GM12864 (cell line): ENCODE data around the gene DACH1.

Source experiments
- DNase-seq: peaks from one replicate; pipeline ENCODE4 v3.0.0-alpha.2; 2011; ENCODE audit warnings: low read depth
- H3K4me3 ChIP-seq: 2 replicates; pipeline ENCODE4 v1.5.1; 2011; ENCODE audit warnings: mild to moderate bottlenecking, low read depth, low read length, control low read depth
- TF ChIP-seq, protein P1 (sequence below): IDR thresholded peaks from 2 replicates; pipeline ENCODE4 v1.5.1; 2011; ENCODE audit warnings: low read depth, mild to moderate bottlenecking, moderate library complexity, low read length, control low read depth, inconsistent platforms; ENCODE audit errors: missing control alignments

DACH1 gene

DNA sequence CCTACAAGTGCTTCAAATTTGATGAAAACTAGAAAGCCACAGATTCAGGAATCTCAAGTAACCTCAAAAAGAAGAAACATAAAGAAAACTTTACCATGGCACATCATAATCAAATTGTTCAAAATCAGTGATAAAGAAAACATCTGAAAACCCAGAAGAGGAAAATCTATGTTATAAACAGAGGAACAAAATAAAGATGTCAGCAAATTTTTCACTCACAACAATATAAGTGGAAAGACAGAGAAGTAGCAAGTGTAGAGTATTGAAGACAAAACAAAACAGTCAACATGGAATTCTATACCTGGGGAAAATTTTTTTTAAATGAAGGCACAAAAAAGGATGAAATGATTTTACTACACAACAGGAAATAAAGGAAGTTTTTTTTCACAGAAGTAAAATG, 470.9 kb downstream of the DACH1 start:
- no peak for DNase-seq
- no peak overlapping the region for H3K4me3 ChIP-seq
- TF ChIP-seq, protein P1, sequence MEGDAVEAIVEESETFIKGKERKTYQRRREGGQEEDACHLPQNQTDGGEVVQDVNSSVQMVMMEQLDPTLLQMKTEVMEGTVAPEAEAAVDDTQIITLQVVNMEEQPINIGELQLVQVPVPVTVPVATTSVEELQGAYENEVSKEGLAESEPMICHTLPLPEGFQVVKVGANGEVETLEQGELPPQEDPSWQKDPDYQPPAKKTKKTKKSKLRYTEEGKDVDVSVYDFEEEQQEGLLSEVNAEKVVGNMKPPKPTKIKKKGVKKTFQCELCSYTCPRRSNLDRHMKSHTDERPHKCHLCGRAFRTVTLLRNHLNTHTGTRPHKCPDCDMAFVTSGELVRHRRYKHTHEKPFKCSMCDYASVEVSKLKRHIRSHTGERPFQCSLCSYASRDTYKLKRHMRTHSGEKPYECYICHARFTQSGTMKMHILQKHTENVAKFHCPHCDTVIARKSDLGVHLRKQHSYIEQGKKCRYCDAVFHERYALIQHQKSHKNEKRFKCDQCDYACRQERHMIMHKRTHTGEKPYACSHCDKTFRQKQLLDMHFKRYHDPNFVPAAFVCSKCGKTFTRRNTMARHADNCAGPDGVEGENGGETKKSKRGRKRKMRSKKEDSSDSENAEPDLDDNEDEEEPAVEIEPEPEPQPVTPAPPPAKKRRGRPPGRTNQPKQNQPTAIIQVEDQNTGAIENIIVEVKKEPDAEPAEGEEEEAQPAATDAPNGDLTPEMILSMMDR, result no peak

DNA sequence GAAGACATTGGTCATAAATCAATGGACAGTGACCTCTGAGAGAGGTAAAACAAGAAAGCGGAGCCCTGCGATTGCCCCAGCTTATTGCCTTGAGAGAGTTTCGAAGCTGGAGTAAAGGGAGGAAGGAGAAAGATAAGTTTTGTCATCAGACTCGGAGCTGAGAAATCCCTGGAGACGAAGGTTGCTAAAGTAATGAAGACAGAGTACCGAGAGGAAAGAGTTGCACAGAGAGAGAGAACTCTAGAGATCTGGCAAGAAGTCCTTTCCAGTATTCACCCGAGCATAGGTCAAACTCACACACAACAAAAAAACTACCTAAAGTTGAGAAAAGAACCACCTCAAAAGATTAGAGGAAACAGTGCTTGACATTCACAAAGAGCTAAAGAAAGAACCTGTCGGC, 472.0 kb downstream of the DACH1 start:
- TF ChIP-seq, protein P1, result no peak
- DNase-seq, result no peak
- H3K4me3 ChIP-seq, result no peak overlapping the region

DNA sequence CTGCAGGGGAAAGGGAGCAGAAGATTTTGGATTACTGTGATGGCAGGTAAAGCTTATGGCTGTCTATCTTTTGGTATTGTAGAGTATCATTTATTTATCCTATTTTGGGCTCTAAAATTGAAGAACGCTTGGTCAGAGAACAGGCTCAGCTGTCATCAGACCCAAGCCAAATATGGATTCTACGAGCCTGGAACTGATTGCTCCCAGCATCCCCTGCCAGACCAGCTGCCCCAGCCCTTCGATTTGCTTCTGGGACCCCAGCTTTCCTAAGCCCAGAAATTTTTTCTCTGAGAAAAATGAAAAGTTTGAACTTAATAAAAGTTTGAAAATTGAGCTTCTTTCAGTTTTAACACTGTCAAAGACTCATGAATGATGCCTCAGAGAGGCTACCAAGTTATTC, 472.8 kb downstream of the DACH1 start:
- DNase-seq, result no peak
- TF ChIP-seq, protein P1, result no peak

More for the DNA sequence above, 472.8 kb downstream of the DACH1 start:
- no peak overlapping the region for H3K4me3 ChIP-seq
